GM21367 (cell line): Measurements from ENCODE around the gene GCNT2.
"Not testable (repeated sequence)": the region's sequence is repeated elsewhere in the genome, so short reads cannot be mapped to it uniquely, and the experiment has no call there.

Experiments
- ATAC-seq: cut with Tn5 transposase; IDR thresholded peaks from one replicate; pipeline ENCODE4 v1.9.1; 2021; ENCODE audit not compliant: unreplicated experiment

GCNT2 gene

GRCh38 chr6:10658910-10659698, 138.0 kb downstream of the GCNT2 start:
- no peak for ATAC-seq

DNA sequence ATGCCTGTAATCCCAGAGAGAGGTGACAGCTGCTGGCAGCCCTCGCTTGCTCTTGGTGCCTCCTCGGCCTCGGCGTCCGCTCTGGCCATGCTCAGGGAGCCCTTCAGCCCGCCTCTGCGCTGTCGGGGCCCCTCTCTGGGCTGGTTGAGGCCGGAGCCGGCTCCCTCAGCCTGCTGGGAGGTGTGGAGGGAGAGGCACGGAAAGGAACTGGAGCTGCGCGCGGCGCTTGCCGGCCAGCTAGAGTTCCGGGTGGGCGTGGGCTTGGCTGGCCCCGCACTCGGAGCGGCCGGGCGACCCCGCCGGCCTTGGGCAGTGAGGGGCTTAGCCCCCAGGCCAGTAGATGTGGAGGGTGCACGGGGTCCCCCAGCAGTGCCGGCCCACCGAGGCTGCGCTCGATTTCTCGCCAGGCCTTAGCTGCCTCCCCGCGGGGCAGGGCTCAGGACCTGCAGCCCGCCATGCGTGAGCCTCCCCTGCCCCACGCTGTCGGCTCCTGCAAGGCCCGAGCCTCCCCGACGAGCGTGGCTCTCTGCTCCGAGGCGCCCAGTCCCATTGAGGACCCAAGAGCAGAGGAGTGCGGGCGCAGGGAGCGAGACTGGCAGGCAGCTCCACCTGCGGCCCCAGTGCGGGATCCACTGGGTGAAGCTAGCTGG, 138.7 kb downstream of the GCNT2 start:
- ATAC-seq: no peak

DNA sequence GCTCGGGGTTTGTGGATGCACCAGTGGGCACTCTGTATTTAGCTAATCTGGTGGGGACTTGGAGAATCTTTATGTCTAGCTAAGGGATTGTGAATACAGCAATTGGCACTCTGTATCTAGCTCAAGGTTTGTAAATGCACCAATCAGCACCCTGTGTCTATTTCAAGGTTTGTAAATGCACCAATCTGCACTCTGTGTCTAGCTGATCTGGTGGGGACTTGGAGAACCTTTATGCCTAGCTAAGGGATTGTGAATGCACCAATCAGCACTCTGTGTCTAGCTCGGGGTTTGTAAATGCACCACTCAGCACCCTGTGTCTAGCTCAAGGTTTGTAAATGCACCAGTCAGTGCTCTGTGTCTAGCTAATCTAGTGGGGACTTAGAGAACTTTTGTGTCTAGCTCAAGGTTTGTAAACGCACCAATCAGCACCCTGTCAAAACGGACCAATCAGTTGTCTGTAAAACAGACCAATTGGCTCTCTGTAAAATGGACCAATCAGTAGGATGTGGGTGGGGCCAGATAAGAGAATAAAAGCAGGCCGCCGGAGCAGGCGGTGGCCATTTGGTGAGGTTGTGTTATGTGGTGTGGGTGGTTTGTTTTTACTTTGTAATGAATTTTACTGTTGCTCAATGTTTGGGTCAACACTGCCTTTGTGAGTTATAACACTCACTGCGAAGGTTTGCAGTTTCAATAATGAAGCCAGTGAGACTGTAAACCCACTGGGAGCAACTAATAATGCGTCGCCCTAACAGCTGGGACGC, 139.5 kb downstream of the GCNT2 start:
- not testable (repeated sequence) for ATAC-seq

GRCh38 chr6:10662207-10662606, 141.1 kb downstream of the GCNT2 start:
- ATAC-seq: no peak

- ATAC-seq: no peak
Measured at GRCh38 chr6:10662742-10663141, 141.6 kb downstream of the GCNT2 start.

- ATAC-seq: not testable (repeated sequence)
Measured at GRCh38 chr6:10665595-10665994, 144.4 kb downstream of the GCNT2 start.

- no peak for ATAC-seq
Measured at GRCh38 chr6:10668126-10668917, 147.2 kb downstream of the GCNT2 start.

DNA sequence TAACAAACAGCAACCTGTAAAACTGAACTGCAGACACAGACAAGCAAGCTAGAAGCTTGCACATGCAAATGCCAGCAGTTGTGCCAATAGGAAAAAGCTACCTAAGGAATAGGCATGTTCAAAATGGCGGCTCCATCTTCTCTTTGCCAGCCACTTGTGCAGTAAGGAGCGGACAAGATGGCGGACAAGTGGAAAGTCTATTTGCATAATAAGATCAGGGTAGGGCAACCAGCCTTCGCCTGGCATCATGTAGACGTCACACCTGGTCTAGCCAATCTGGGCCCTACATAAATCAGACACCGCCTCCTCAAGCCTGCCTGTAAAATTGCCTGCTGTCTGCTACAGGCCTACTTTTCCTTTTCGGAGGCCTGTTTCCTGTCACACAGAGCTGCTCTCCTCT, 155.3 kb downstream of the GCNT2 start:
- ATAC-seq: no peak

- ATAC-seq: no peak
Measured at GRCh38 chr6:10678456-10678855, 157.3 kb downstream of the GCNT2 start.
